Left renal cortex interstitium (tissue), 4 donors: Measurements from ENCODE around the gene ZSCAN23. TPM values are rescaled to one million over a fixed set of nuclear protein-coding genes. Genes with fewer than 3 reads are reported as not detected.

Experiments
- DNase-seq, 4 donors: peaks; one replicate each; pipeline ENCODE4 v3.0.0-alpha.2; 2013; ENCODE audit warnings: low read depth in 4 of 4, low spot score in 2 of 4, missing footprints in 1 of 4
- polyA plus RNA-seq, 4 donors: library from polyadenylated mRNA; unstranded; fragments of 120-200 nt; gene quantifications; one replicate each; pipeline ENCODE4 v1.2.1, GENCODE V29; 2013; ENCODE audit not compliant: insufficient read length in 4 of 4

The ZSCAN23 gene
- polyA plus RNA-seq, 4 donors, result 15.1 to 17.9 (median 16.6) TPM

DNA sequence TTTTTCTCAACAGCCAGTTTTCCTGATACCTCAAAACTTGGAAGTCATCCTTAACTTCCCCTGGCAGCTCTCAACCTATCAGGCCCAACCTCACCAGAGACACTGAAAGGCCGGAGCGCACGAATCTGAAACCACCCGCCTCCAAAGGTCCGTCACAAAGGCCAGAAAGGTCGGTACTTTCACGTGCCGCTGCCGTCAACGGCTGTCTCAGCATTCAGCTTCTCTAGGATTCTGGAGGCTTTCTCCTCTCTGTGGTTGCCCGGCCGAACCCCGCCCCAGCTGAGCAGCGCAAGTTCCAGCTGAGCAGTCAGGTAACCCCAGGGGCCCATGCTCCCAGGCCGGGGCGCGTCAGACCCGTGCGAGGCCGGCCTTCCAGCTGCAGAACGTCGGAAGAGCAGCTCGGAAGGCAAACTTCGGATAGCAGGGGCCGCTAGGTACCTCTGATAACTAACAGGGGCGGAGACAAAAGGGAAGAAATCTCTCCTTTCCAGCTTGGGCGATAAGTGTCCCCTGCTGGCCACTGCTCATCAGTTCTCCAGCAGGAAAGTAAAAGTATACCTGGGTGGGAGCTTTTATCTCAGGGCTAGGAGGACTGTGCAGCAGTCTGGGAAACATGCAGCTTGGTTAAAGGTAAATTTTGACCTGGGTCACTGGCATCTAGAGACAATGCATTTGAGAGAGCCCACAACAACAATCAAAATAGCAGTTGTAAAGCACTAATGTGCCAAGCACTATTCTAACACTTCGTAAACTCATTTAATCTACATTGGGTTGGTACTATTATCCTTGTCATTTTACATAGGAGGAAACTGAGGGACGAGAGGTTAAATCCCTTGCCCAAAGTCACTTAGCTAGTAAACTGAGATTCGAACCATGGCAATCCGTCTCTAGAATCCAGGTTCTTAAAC, 59.8 kb downstream of the ZSCAN23 start:
- peak; percentile 70 to 86 (median 82) for DNase-seq

Other genes with a start within 250 kb of the ZSCAN23 start
- gene ZSCAN9, start 218.2 kb downstream of the ZSCAN23 start, polyA plus RNA-seq, result 10 to 100 TPM; 21.9 to 40.5 (median 33.3) TPM
- 10 to 100 TPM; 12.1 to 12.9 (median 12.3) TPM for gene ZKSCAN4, start 191.2 kb downstream of the ZSCAN23 start, polyA plus RNA-seq
- gene NKAPL, start 184.2 kb downstream of the ZSCAN23 start, polyA plus RNA-seq, result 1 to 10 TPM; 2.1 to 3.4 (median 2.6) TPM
- 10 to 100 TPM; 26.2 to 43.2 (median 35.8) TPM for gene ZSCAN26, start 176.3 kb downstream of the ZSCAN23 start, polyA plus RNA-seq
- gene PGBD1, start 161.9 kb downstream of the ZSCAN23 start, polyA plus RNA-seq, result 10 to 100 TPM in 2 of 4 donors, 1 to 10 TPM in 2; 9.0 to 12.7 (median 10.7) TPM
- gene ZSCAN31, start 107.3 kb downstream of the ZSCAN23 start, polyA plus RNA-seq, result 10 to 100 TPM in 2 of 4 donors, 1 to 10 TPM in 2; 8.1 to 11.5 (median 10.3) TPM
- 10 to 100 TPM in 2 of 4 donors, 1 to 10 TPM in 2; 6.9 to 14.6 (median 11.0) TPM for gene ZKSCAN3, start 93.5 kb downstream of the ZSCAN23 start, polyA plus RNA-seq
- 10 to 100 TPM; 12.4 to 17.1 (median 15.6) TPM for gene ZSCAN12, start 43.7 kb downstream of the ZSCAN23 start, polyA plus RNA-seq
- not detected for gene GPX6, start 72.3 kb upstream of the ZSCAN23 start, polyA plus RNA-seq
- gene GPX5, start 82.4 kb upstream of the ZSCAN23 start, polyA plus RNA-seq, result not detected